NCI-H526 (cell line): Measurements from ENCODE around the gene MRGPRX4.
"Not testable (repeated sequence)": the region's sequence is repeated elsewhere in the genome, so short reads cannot be mapped to it uniquely, and the experiment has no call there.

ENCODE experiments used
- DNase-seq, 2 experiments: peaks; one replicate each; lab custom pipeline; 2025; lab: John Stamatoyannopoulos, UW

Gene MRGPRX4

GRCh38 chr11:18172666-18173065 is at the start of gene MRGPRX4:
Gene MRGPRX4 (plus strand): TSS chr11:18172837. CDS start chr11:18173257, 420 bp downstream.
- no peak for DNase-seq

GRCh38 chr11:18131115-18131514 is 41.5 kb upstream of the MRGPRX4 start:
- DNase-seq = not testable (repeated sequence)

GRCh38 chr11:18132341-18132740 is 40.3 kb upstream of the MRGPRX4 start, which contains the start of gene MRGPRX3:
Gene MRGPRX3 (plus strand): TSS chr11:18132571. CDS start chr11:18137203, 4,632 bp downstream.
- DNase-seq = no peak

GRCh38 chr11:18135308-18135707 is 37.3 kb upstream of the MRGPRX4 start:
- DNase-seq = no peak

- no peak for DNase-seq
Measured at GRCh38 chr11:18137186-18137800, 35.3 kb upstream of the MRGPRX4 start.

GRCh38 chr11:18140145-18140544 is 32.5 kb upstream of the MRGPRX4 start:
- no peak for DNase-seq

- no peak for DNase-seq
Measured at GRCh38 chr11:18144243-18144642, 28.4 kb upstream of the MRGPRX4 start.

GRCh38 chr11:18145025-18145424 is 27.6 kb upstream of the MRGPRX4 start:
- peak in 1 of 2 experiments; percentile 14 for DNase-seq

- no peak for DNase-seq
Measured at GRCh38 chr11:18145837-18146236, 26.8 kb upstream of the MRGPRX4 start.

- DNase-seq = no peak
Measured at GRCh38 chr11:18151581-18151980, 21.1 kb upstream of the MRGPRX4 start.

GRCh38 chr11:18168372-18168771 is 4.3 kb upstream of the MRGPRX4 start:
- no peak for DNase-seq

GRCh38 chr11:18171377-18172000 is 1.1 kb upstream of the MRGPRX4 start:
- DNase-seq = peak; percentile 35 to 80

- DNase-seq = no peak
Measured at GRCh38 chr11:18173225-18173866, 709 bp downstream of the MRGPRX4 start.

- no peak for DNase-seq
Measured at GRCh38 chr11:18188796-18189195, 16.2 kb downstream of the MRGPRX4 start.

- DNase-seq = not testable (repeated sequence)
Measured at GRCh38 chr11:18189476-18190245, 17.0 kb downstream of the MRGPRX4 start.

GRCh38 chr11:18191376-18191775 is 18.7 kb downstream of the MRGPRX4 start:
- no peak for DNase-seq

GRCh38 chr11:18193010-18193409 is 20.4 kb downstream of the MRGPRX4 start:
- DNase-seq = peak in 1 of 2 experiments; percentile 16

GRCh38 chr11:18196532-18196931 is 23.9 kb downstream of the MRGPRX4 start:
- DNase-seq = no peak

- not testable (repeated sequence) for DNase-seq
Measured at GRCh38 chr11:18197738-18198137, 25.1 kb downstream of the MRGPRX4 start.

- peak in 1 of 2 experiments; percentile 51 for DNase-seq
Measured at GRCh38 chr11:18203723-18204122, 31.1 kb downstream of the MRGPRX4 start.

- no peak for DNase-seq
Measured at GRCh38 chr11:18204220-18204619, 31.6 kb downstream of the MRGPRX4 start.

- no peak for DNase-seq
Measured at GRCh38 chr11:18204771-18205170, 32.1 kb downstream of the MRGPRX4 start.
